Stomach (tissue), 9 donors: ENCODE measurements around the gene SAMD1. TPM values are rescaled to one million over a fixed set of nuclear protein-coding genes. Genes with fewer than 3 reads are reported as not detected.

Source experiments
- DNase-seq, 2 donors: peaks; one replicate each; pipeline versions ENCODE4 v3.0.0 to v3.0.0-alpha.2; 2013 to 2019
- H3K27ac ChIP-seq, 5 donors: fragments of 200-600 bp in 4 of 5; sonication (generic) in 4 of 5; one replicate each; pipeline ENCODE4 v1.5.1; 2013 to 2019; ENCODE audit warnings: mild to moderate bottlenecking in 1 of 5, moderate library complexity in 1 of 5
- H3K27me3 ChIP-seq, 3 donors: fragments of 200-600 bp; sonication (generic); one replicate each; pipeline ENCODE4 v1.5.1; 2017 to 2019; ENCODE audit warnings: mixed run types in 1 of 3
- H3K36me3 ChIP-seq, 4 donors: fragments of 200-600 bp; sonication (generic); 1 replicate in 3 of 4; 2 replicates in 1 of 4; pipeline ENCODE4 v1.5.1; 2016 to 2019
- H3K4me1 ChIP-seq, 4 donors: fragments of 200-600 bp; sonication (generic); one replicate each; pipeline ENCODE4 v1.5.1; 2016 to 2019
- H3K4me3 ChIP-seq, 4 donors: fragments of 200-600 bp; sonication (generic) in 3 of 4; one replicate each; pipeline ENCODE4 v1.5.1; 2016 to 2019; ENCODE audit warnings: mild to moderate bottlenecking in 1 of 4
- H3K9me3 ChIP-seq, 4 donors: fragments of 200-600 bp; sonication (generic); one replicate each; pipeline ENCODE4 v1.5.1; 2016 to 2019
- CTCF ChIP-seq, 7 experiments: fragments of 450-650 bp in 4 of 7; fragments of 200-600 bp in 3 of 7; sonication (generic) in 3 of 7; IDR thresholded peaks; one replicate each; pipeline ENCODE4 v1.5.1; 2016 to 2019; ENCODE audit warnings: antibody characterized with exemption in 7 of 7, control low read depth in 2 of 7, mild to moderate bottlenecking in 1 of 7
- EP300 ChIP-seq: sonication (generic); formaldehyde crosslinking; IDR thresholded peaks from one replicate; pipeline ENCODE4 v1.6.1; 2017; ENCODE audit warnings: antibody characterized with exemption
- POLR2A ChIP-seq, 4 donors: fragments of 450-650 bp; IDR thresholded peaks; one replicate each; pipeline ENCODE4 v1.6.1; 2016; ENCODE audit warnings: antibody characterized with exemption in 4 of 4, control low read depth in 2 of 4, mild to moderate bottlenecking in 1 of 4, moderate library complexity in 1 of 4
- POLR2AphosphoS5 ChIP-seq, 3 donors: sonication (generic); formaldehyde crosslinking; IDR thresholded peaks; one replicate each; pipeline ENCODE4 v1.6.1; 2016; ENCODE audit warnings: antibody characterized with exemption in 3 of 3
- WGBS, 5 donors: extraction: QIAGEN DNeasy Blood & Tissue Kit in 3 of 5; methylation state at CpG; one replicate each; pipeline versions ENCODE4 v1.1.5 to v1.1.7; 2013 to 2018; 5-methylcytosine and 5-hydroxymethylcytosine counted together
- intact Hi-C: fragments of 100-400 bp; cut with DNase I; formaldehyde crosslinking; loops from one replicate; pipeline ENCODE4 v1.15.1; 2023; ENCODE audit warnings: low total_unique reads
- polyA plus RNA-seq, 3 donors: library from polyadenylated mRNA; stranded (reverse); fragments of 200-250 nt; gene quantifications; one replicate each; pipeline ENCODE4 v1.2.3, GENCODE V29; 2013
- total RNA-seq, 5 donors: library from RNA; depleted of rRNA; stranded (reverse); fragments of >200 nt; gene quantifications; one replicate each; pipeline versions ENCODE4 v1.1.0 to v1.2.3, GENCODE V29; 2014 to 2016
- donor health status: healthy with polysubstance abuse.
- donor health status: Bipolar disorder and iron deficiency.
- donor health status: healthy.

Gene SAMD1
- total and polyA plus RNA-seq, 8 donors, result 4.8 to 228 (median 23.5) TPM

- DNase-seq, result no peak
- Histone ChIP-seq H3K9me3 (peaks cover 0 to 7% (median 0%) of the 10 kb centered on the region in 4 donors), H3K4me3 (no peak overlapping the region), H3K27ac (no peak overlapping the region), H3K36me3 (peaks cover 0 to 38% (median 25%) of the 10 kb centered on the region in 4 donors), H3K4me1 (peaks cover 13 to 44% (median 38%) of the 10 kb centered on the region in 4 donors), H3K27me3 (peaks cover 0 to 52% (median 7%) of the 10 kb centered on the region in 3 donors)
- WGBS, 5 donors, result 90 to 99% (median 95%) methylated on average over 10 of the region's 10 CpGs
- no peak for TF ChIP-seq POLR2AphosphoS5 (IDR thresholded peaks at IDR 0.05)
- no peak for TF ChIP-seq CTCF (IDR thresholded peaks at IDR 0.05)
- no peak for TF ChIP-seq EP300
- no peak for TF ChIP-seq POLR2A (IDR thresholded peaks at IDR 0.05)
- intact Hi-C loops, result loop anchor here (10.0 kb wide), 1 partner anchor 171 kb away; no protein-coding TSS in a partner anchor
Measured at GRCh38 chr19:14056069-14056666, 34.4 kb downstream of the SAMD1 start.

GRCh38 chr19:14055396-14055795 is 35.2 kb downstream of the SAMD1 start:
- 81 to 100% (median 94%) methylated on average over 2 to 3 of the region's 3 CpGs for WGBS, 5 donors
- H3K9me3 ChIP-seq, result peaks cover 0 to 7% (median 0%) of the 10 kb centered on the region in 4 donors
- H3K36me3 ChIP-seq, result peaks cover 3 to 38% (median 33%) of the 10 kb centered on the region in 4 donors
- TF ChIP-seq CTCF (IDR thresholded peaks at IDR 0.05) (no peak), POLR2A (IDR thresholded peaks at IDR 0.05) (no peak), POLR2AphosphoS5 (IDR thresholded peaks at IDR 0.05) (no peak), EP300 (no peak)
- H3K4me3 ChIP-seq, result no peak overlapping the region
- peaks cover 13 to 37% (median 36%) of the 10 kb centered on the region in 4 donors for H3K4me1 ChIP-seq
- H3K27ac ChIP-seq, result no peak overlapping the region
- intact Hi-C loops, result loop anchor here (10.0 kb wide), 1 partner anchor 171 kb away; no protein-coding TSS in a partner anchor
- peaks cover 0 to 44% (median 7%) of the 10 kb centered on the region in 3 donors for H3K27me3 ChIP-seq
- DNase-seq, result no peak

GRCh38 chr19:14054721-14055120 is 35.8 kb downstream of the SAMD1 start:
- WGBS, 5 donors, result 70 to 83% (median 78%) methylated on average over 7 to 11 of the region's 11 CpGs
- Histone ChIP-seq H3K4me1 (peaks cover 13 to 33% (median 30%) of the 10 kb centered on the region in 4 donors), H3K4me3 (no peak overlapping the region), H3K27me3 (peaks cover 0 to 37% (median 7%) of the 10 kb centered on the region in 3 donors), H3K9me3 (peaks cover 0 to 7% (median 0%) of the 10 kb centered on the region in 4 donors), H3K36me3 (peaks cover 3 to 38% (median 34%) of the 10 kb centered on the region in 4 donors), H3K27ac (no peak overlapping the region)
- intact Hi-C loops, result loop anchor here (10.0 kb wide), 1 partner anchor 170 kb away; no protein-coding TSS in a partner anchor
- DNase-seq, result no peak
- TF ChIP-seq POLR2A (IDR thresholded peaks at IDR 0.05), result no peak
- no peak for TF ChIP-seq EP300
- no peak for TF ChIP-seq CTCF (IDR thresholded peaks at IDR 0.05)

- peaks cover 0 to 31% (median 6%) of the 10 kb centered on the region in 3 donors for H3K27me3 ChIP-seq
- H3K36me3 ChIP-seq, result peaks cover 3 to 38% (median 34%) of the 10 kb centered on the region in 4 donors
- no peak overlapping the region for H3K4me3 ChIP-seq
- 85 to 95% (median 87%) methylated on average over 6 of the region's 6 CpGs for WGBS, 5 donors
- intact Hi-C loops, result loop anchor here (10.0 kb wide), 1 partner anchor 169 kb away; no protein-coding TSS in a partner anchor
- no peak overlapping the region for H3K27ac ChIP-seq
- no peak for TF ChIP-seq POLR2A (IDR thresholded peaks at IDR 0.05)
- TF ChIP-seq EP300, result no peak
- TF ChIP-seq CTCF (IDR thresholded peaks at IDR 0.05), result no peak
- H3K9me3 ChIP-seq, result peaks cover 0 to 7% (median 0%) of the 10 kb centered on the region in 4 donors
- peaks cover 13 to 26% (median 25%) of the 10 kb centered on the region in 4 donors for H3K4me1 ChIP-seq
- no peak for DNase-seq
Measured at GRCh38 chr19:14054099-14054498, 36.5 kb downstream of the SAMD1 start.
